LNCaP clone FGC (cell line): Measurements from ENCODE around the gene EFNB1.

Experiments used
- DNase-seq: peaks from one replicate; pipeline ENCODE4 v3.0.0-alpha.2; 2011; ENCODE audit warnings: low read depth
- H3K4me3 ChIP-seq: 2 replicates; pipeline ENCODE4 v1.5.1; 2011; ENCODE audit warnings: mild to moderate bottlenecking, low read depth, low read length, control low read depth
- CTCF ChIP-seq: IDR thresholded peaks from 2 replicates; pipeline ENCODE4 v1.5.1; 2012; ENCODE audit warnings: mild to moderate bottlenecking; ENCODE audit not compliant: control insufficient read depth, insufficient read depth; ENCODE audit errors: extremely low read depth

The EFNB1 gene

GRCh38 chrX:68840256-68840655 is 11.4 kb downstream of the EFNB1 start:
- no peak for DNase-seq
- H3K4me3 ChIP-seq, result no peak overlapping the region
- no peak for TF ChIP-seq CTCF

- no peak for DNase-seq
- TF ChIP-seq CTCF, result no peak
- H3K4me3 ChIP-seq, result no peak overlapping the region
Measured at GRCh38 chrX:68841251-68842049, 12.6 kb downstream of the EFNB1 start.

GRCh38 chrX:68842351-68842750 is 13.5 kb downstream of the EFNB1 start:
- no peak for DNase-seq
- TF ChIP-seq CTCF, result no peak
- H3K4me3 ChIP-seq, result no peak overlapping the region

GRCh38 chrX:68842781-68843581 is 14.2 kb downstream of the EFNB1 start:
- no peak overlapping the region for H3K4me3 ChIP-seq
- no peak for TF ChIP-seq CTCF
- no peak for DNase-seq

GRCh38 chrX:68843992-68844391 is 15.2 kb downstream of the EFNB1 start:
- no peak overlapping the region for H3K4me3 ChIP-seq
- no peak for DNase-seq
- TF ChIP-seq CTCF, result no peak

- no peak for TF ChIP-seq CTCF
- no peak overlapping the region for H3K4me3 ChIP-seq
- DNase-seq, result no peak
Measured at GRCh38 chrX:68844581-68844980, 15.8 kb downstream of the EFNB1 start.
